ENCODE results near the gene MAPK1IP1L.
A peak's percentile ranks its signal among the peaks of the same experiment; 100 is the strongest.

DNA sequence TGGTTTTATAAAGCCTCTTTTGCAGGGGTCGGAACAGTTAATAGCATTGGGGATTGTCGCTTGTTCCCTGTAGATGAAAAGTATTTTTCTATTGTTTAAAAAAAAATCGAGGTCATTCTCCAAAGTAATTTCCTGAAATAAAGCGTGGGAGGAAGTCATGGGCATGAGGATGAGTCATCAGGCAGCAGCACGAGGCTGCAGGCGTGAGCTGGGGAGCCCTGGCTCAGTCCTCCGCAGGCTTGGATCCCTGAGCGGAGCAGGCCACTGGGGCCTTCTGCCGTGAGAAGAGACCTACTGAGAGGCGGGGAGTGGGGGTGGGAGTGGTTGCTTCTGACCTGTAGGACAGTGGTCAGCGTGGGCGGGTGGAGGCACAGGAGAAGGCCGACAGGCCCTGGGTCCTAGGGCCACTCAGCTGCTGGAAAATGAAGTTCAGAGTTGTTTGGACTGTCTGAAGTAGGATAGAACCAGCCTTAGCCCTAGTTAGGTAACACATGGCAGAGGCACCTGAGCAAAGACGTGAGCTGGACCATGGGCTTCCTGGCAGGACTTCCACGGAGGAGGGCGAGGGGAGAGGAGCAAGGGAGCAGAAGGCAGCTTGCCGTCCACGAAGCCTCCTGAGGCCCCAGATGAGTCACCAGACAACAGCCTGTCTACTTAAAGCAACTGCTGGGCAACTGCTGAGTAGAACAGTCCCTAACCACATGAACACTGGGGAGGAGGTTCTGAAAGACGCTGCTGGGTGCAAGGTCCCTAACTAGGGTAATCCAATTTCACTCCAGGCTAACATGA is 56.5 kb downstream of the MAPK1IP1L start:
- TF ChIP-seq POLR2AphosphoS5 (IDR thresholded peaks at IDR 0.05; ENCODE audit: low read depth): peak; percentile 58; the same call in 1 of the 2 replicates
- TF ChIP-seq, protein P1, sequence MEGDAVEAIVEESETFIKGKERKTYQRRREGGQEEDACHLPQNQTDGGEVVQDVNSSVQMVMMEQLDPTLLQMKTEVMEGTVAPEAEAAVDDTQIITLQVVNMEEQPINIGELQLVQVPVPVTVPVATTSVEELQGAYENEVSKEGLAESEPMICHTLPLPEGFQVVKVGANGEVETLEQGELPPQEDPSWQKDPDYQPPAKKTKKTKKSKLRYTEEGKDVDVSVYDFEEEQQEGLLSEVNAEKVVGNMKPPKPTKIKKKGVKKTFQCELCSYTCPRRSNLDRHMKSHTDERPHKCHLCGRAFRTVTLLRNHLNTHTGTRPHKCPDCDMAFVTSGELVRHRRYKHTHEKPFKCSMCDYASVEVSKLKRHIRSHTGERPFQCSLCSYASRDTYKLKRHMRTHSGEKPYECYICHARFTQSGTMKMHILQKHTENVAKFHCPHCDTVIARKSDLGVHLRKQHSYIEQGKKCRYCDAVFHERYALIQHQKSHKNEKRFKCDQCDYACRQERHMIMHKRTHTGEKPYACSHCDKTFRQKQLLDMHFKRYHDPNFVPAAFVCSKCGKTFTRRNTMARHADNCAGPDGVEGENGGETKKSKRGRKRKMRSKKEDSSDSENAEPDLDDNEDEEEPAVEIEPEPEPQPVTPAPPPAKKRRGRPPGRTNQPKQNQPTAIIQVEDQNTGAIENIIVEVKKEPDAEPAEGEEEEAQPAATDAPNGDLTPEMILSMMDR (IDR thresholded peaks at IDR 0.05; ENCODE audit: insufficient read depth, low read length): no peak
